H7 (cell line): ENCODE data around the gene B3GAT2. TPM values are rescaled to one million over a fixed set of nuclear protein-coding genes. Genes with fewer than 3 reads are reported as not detected.

Experiments
- DNase-seq: peaks from one replicate; pipeline ENCODE4 v3.0.0; 2012
- H3K27me3 ChIP-seq: 2 replicates; pipeline ENCODE4 v1.6.0; 2011; ENCODE audit warnings: mild to moderate bottlenecking, low read length; ENCODE audit not compliant: control insufficient read depth, insufficient read depth
- H3K36me3 ChIP-seq: replicated peaks from 2 replicates; pipeline ENCODE4 v1.5.1; 2011; ENCODE audit warnings: low read length; ENCODE audit not compliant: control insufficient read depth, insufficient read depth
- H3K4me3 ChIP-seq: 2 replicates; pipeline ENCODE4 v1.5.1; 2011; ENCODE audit warnings: low read depth, mild to moderate bottlenecking, control low read depth, low read length, moderate library complexity; ENCODE audit not compliant: insufficient read depth
- total RNA-seq: library from RNA; depleted of rRNA; stranded (reverse); fragments of >200 nt; shearing (Covaris generic); gene quantifications from 2 replicates; pipeline ENCODE4 v1.2.3, GENCODE V29; 2014

The B3GAT2 gene
- total RNA-seq, 1 experiment from 2014 or later = 0.28 TPM

DNA sequence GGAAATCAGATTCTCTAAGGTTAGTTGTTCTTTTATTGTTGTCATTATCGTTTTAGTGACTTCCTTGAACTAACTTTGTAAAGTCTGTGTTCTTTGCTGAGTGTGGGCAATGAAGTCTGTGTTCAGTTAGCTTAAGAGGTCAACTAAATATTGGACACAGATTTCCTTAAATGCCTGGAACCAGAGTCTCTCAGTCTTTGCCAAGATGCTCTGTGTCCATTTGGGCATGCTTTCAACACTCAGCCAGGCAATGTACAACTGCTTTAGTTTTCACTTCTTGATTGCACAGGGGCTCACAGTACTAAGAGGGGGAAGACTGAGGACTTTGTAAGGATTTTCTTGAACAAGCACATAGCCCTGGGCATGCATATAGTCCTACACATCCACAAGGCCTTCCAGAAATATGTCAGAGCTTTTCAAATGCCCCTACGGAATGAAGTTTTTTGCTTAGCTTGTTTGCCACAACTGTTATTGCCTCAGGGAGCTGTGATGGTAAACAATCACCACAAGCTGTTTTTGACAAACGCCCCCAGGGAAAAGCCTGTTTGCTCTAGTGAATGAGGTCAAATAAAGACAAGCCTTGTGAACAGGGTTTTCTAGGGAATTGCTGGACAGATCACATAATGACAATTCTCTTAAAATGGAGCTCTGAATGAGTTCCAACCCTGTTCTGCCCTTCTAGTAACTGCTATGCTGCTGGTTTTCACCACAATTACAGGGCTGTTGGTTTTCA is 82.5 kb downstream of the B3GAT2 start:
- H3K36me3 ChIP-seq = no peaks in the 10 kb centered on the region
- H3K27me3 ChIP-seq = no peaks in the 10 kb centered on the region
- no peak for DNase-seq
- H3K4me3 ChIP-seq = no peak overlapping the region

DNA sequence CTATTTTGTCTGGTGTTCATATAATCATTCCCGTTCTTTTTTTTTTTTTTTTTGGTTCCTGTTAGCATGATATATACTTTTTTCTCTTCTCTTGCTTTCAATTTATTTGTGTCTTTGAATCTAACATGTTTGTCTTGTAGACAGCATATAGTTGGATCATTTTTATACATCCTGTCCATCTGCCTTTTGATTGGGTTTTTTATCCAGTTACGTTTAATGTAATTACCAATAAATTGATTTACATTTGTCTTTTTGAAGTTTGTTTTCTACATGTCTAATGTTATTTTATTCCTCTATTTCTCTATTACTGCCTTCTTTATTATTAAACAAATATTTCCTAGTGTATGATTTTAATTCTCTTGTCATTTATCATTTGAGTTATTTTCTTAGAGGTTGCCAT is 84.4 kb downstream of the B3GAT2 start:
- no peaks in the 10 kb centered on the region for H3K27me3 ChIP-seq
- no peak overlapping the region for H3K4me3 ChIP-seq
- no peak for DNase-seq
- H3K36me3 ChIP-seq = no peaks in the 10 kb centered on the region

GRCh38 chr6:70864401-70864800 is 92.5 kb downstream of the B3GAT2 start:
- Histone ChIP-seq H3K4me3 (no peak overlapping the region), H3K27me3 (no peaks in the 10 kb centered on the region), H3K36me3 (no peaks in the 10 kb centered on the region; the same call in 1 of the 2 replicates)
- DNase-seq = peak; percentile 11

GRCh38 chr6:70863343-70863742 is 93.5 kb downstream of the B3GAT2 start:
- no peaks in the 10 kb centered on the region for H3K27me3 ChIP-seq
- H3K4me3 ChIP-seq = no peak overlapping the region
- no peak for DNase-seq
- no peaks in the 10 kb centered on the region; the same call in 1 of the 2 replicates for H3K36me3 ChIP-seq

- H3K27me3 ChIP-seq = no peaks in the 10 kb centered on the region
- H3K4me3 ChIP-seq = no peak overlapping the region
- H3K36me3 ChIP-seq = no peaks in the 10 kb centered on the region; the same call in 1 of the 2 replicates
- DNase-seq = no peak
Measured at GRCh38 chr6:70860920-70861319, 95.9 kb downstream of the B3GAT2 start.

GRCh38 chr6:70860045-70860444 is 96.8 kb downstream of the B3GAT2 start:
- Histone ChIP-seq H3K4me3 (no peak overlapping the region), H3K27me3 (no peaks in the 10 kb centered on the region), H3K36me3 (no peaks in the 10 kb centered on the region; the same call in 1 of the 2 replicates)
- DNase-seq = no peak

DNA sequence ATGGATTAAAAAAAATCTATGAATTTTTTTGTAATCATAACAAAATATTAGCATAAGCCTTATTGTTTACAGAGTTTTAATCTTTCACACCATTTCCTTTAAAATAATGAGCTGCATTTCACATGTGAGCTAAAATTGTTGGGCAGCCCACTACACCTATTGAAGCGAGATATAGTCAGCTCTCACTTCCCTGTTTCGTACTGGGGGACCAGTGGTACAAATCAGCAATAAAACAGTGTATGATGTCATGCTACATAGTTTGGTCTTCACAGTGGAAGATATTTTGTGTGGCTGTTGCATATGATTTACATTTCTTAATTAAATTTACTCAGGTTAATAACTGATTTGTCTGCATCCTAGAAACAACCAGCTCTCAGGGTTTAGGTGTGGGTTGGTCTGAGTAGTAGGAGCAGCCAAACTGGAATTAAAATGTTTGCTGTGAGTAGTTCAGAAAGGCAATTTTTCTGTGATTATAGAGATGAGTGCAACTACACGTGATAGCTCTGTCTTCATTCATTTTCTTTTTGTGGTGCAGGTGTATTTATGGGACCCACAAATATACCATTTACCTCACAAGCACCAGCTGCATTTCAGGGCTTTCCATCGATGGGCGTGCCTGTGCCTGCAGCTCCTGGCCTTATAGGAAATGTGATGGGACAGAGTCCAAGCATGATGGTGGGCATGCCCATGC is 99.3 kb downstream of the B3GAT2 start:
- H3K36me3 ChIP-seq = no peaks in the 10 kb centered on the region; the same call in 1 of the 2 replicates
- H3K4me3 ChIP-seq = no peak overlapping the region
- DNase-seq = no peak
- no peaks in the 10 kb centered on the region for H3K27me3 ChIP-seq

DNA sequence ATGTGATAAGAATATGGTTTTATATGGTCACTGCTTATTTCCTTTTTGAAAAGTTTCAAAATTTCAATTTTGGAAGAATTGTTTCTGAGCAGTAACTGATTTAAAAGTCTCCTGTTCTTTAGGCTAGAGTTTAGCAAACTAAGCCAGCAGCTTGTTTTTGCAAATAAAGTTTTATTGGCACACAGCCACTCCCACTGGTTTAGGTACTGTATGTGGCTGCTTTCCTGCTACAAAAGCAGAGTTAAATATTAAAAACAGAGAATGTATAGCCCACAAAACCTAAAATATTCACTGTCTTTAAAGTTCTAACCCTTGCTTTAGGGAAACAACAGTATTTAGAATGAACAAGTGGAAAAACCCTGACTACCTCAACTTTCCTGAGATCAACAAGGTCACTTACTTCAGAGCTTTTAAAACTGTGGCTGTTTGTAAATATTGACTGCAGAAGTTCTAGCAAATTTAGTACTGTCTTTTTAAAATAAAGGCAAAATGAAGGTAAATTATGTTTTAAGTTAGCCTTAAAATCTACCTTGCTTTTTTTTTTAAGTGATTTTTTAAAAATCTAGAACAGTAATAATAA is 104.1 kb downstream of the B3GAT2 start:
- Histone ChIP-seq H3K4me3 (no peak overlapping the region), H3K27me3 (no peaks in the 10 kb centered on the region), H3K36me3 (no peaks in the 10 kb centered on the region; the same call in 1 of the 2 replicates)
- no peak for DNase-seq

- Histone ChIP-seq H3K36me3 (no peaks in the 10 kb centered on the region; the same call in none of the 2 replicates), H3K4me3 (no peak overlapping the region), H3K27me3 (no peaks in the 10 kb centered on the region)
- no peak for DNase-seq
Measured at GRCh38 chr6:70849348-70850069, 107.4 kb downstream of the B3GAT2 start.

GRCh38 chr6:70847106-70848084 is 109.5 kb downstream of the B3GAT2 start:
- no peak overlapping the region for H3K4me3 ChIP-seq
- H3K36me3 ChIP-seq = no peaks in the 10 kb centered on the region; the same call in none of the 2 replicates
- DNase-seq = no peak
- H3K27me3 ChIP-seq = no peaks in the 10 kb centered on the region

- DNase-seq = no peak
- Histone ChIP-seq H3K4me3 (no peak overlapping the region), H3K36me3 (no peaks in the 10 kb centered on the region; the same call in none of the 2 replicates), H3K27me3 (no peaks in the 10 kb centered on the region)
Measured at GRCh38 chr6:70846207-70846835, 110.5 kb downstream of the B3GAT2 start.

- Histone ChIP-seq H3K36me3 (no peaks in the 10 kb centered on the region; the same call in none of the 2 replicates), H3K4me3 (no peak overlapping the region)
Measured at GRCh38 chr6:70844301-70844700, 112.6 kb downstream of the B3GAT2 start.

DNA sequence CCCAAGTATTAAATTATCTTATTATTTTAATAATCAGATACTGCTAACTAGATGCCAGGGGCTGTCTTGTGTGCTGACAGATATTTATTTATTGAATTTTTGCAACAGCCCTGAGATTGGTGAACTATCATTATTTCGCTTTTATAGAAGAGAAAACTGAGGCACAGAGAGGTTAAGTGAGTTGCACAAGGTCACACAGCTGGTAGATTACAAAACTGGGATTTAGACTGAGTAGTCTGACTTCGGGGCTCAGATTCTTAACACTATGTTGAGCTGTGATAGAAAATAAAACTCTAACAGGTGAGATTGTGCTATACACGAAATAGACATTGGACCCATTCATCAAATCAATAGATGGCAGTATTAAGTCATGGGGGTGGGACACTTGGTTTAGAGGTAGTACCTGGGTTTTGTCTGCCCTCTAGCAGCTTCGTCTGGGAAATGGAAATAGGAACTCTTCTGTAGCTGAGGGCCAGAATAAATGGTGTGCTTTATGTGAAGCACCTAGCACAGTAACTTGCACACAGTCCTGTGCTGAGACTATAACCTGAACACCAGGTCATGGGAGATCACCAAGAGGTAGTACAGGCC is 113.4 kb downstream of the B3GAT2 start:
- Histone ChIP-seq H3K27me3 (no peaks in the 10 kb centered on the region), H3K36me3 (no peaks in the 10 kb centered on the region; the same call in 1 of the 2 replicates), H3K4me3 (no peak overlapping the region)
- DNase-seq = no peak

More at GRCh38 chr6:70844301-70844700, 112.6 kb downstream of the B3GAT2 start:
- DNase-seq = no peak
- H3K27me3 ChIP-seq = no peaks in the 10 kb centered on the region
